ENCODE data around the gene NRBF2. TPM values are rescaled to one million over a fixed set of nuclear protein-coding genes. Genes with fewer than 3 reads are reported as not detected.

NRBF2 gene
- total and polyA plus RNA-seq, 2 experiments from 2014 or later, result 35.6 to 44.5 TPM

GRCh38 chr10:63173468-63174232 lies 40.5 kb downstream of the NRBF2 start:
- Histone ChIP-seq H3K27ac (no peak overlapping the region), H3K36me3 (replicated peaks; ENCODE audit: insufficient read depth, low read depth) (no peaks in the 10 kb centered on the region)

GRCh38 chr10:63175534-63175933 lies 42.4 kb downstream of the NRBF2 start:
- Histone ChIP-seq H3K9me2 (replicated peaks; ENCODE audit: insufficient read depth) (no peaks in the 10 kb centered on the region), H3K27ac (no peak overlapping the region), H3K36me3 (replicated peaks; ENCODE audit: insufficient read depth, low read depth) (no peaks in the 10 kb centered on the region), H3K4me2 (no peak overlapping the region), H2AFZ (no peak overlapping the region), H3K4me1 (ENCODE audit: insufficient read depth) (no peaks in the 10 kb centered on the region), H3K27me3 (no peaks in the 10 kb centered on the region), H3K79me2 (no peaks in the 10 kb centered on the region), H3K4me3 (no peak overlapping the region), H4K20me1 (ENCODE audit: insufficient read depth, poor library complexity, severe bottlenecking) (no peaks in the 10 kb centered on the region), H3K9me3 (ENCODE audit: low read depth) (no peaks in the 10 kb centered on the region)
- DNase-seq (ENCODE audit: low spot score), result no peak
- TF ChIP-seq EZH2 (IDR thresholded peaks at IDR 0.05; ENCODE audit: borderline replicate concordance) (no peak), CTCF (IDR thresholded peaks at IDR 0.05; ENCODE audit: poor library complexity) (no peak), EZH2phosphoT487 (IDR thresholded peaks at IDR 0.05; ENCODE audit: low read depth, severe bottlenecking, unreplicated experiment) (no peak)
- 90% methylated on average over 1 of the region's 1 CpG for WGBS (ENCODE audit: low lambda C conversion rate, missing lambda C conversion rate)

More at GRCh38 chr10:63173468-63174232, 40.5 kb downstream of the NRBF2 start:
- peaks cover 3% of the 10 kb centered on the region for H3K4me1 ChIP-seq (ENCODE audit: insufficient read depth)
- no peaks in the 10 kb centered on the region for H3K9me3 ChIP-seq (ENCODE audit: low read depth)
- no peak overlapping the region for H3K4me2 ChIP-seq
- H4K20me1 ChIP-seq (ENCODE audit: insufficient read depth, poor library complexity, severe bottlenecking), result no peaks in the 10 kb centered on the region
- no peak overlapping the region for H2AFZ ChIP-seq
- no peak for TF ChIP-seq CTCF (IDR thresholded peaks at IDR 0.05; ENCODE audit: poor library complexity)
- TF ChIP-seq EZH2phosphoT487 (IDR thresholded peaks at IDR 0.05; ENCODE audit: low read depth, severe bottlenecking, unreplicated experiment), result no peak
- TF ChIP-seq EZH2 (IDR thresholded peaks at IDR 0.05; ENCODE audit: borderline replicate concordance), result no peak
- H3K4me3 ChIP-seq, result no peak overlapping the region
- DNase-seq (ENCODE audit: low spot score), result no peak
- 100% methylated on average over 1 of the region's 1 CpG for WGBS (ENCODE audit: low lambda C conversion rate, missing lambda C conversion rate)
- no peaks in the 10 kb centered on the region for H3K9me2 ChIP-seq (replicated peaks; ENCODE audit: insufficient read depth)
- no peaks in the 10 kb centered on the region for H3K79me2 ChIP-seq
- H3K27me3 ChIP-seq, result no peaks in the 10 kb centered on the region

- no peak for TF ChIP-seq CTCF (IDR thresholded peaks at IDR 0.05; ENCODE audit: poor library complexity)
- TF ChIP-seq EZH2phosphoT487 (IDR thresholded peaks at IDR 0.05; ENCODE audit: low read depth, severe bottlenecking, unreplicated experiment), result no peak
- TF ChIP-seq EZH2 (IDR thresholded peaks at IDR 0.05; ENCODE audit: borderline replicate concordance), result no peak
- H4K20me1 ChIP-seq (ENCODE audit: insufficient read depth, poor library complexity, severe bottlenecking), result no peaks in the 10 kb centered on the region
- no peak for DNase-seq (ENCODE audit: low spot score)
- peaks cover 5% of the 10 kb centered on the region for H3K36me3 ChIP-seq (replicated peaks; ENCODE audit: insufficient read depth, low read depth)
- H3K9me3 ChIP-seq (ENCODE audit: low read depth), result no peaks in the 10 kb centered on the region
- WGBS (ENCODE audit: low lambda C conversion rate, missing lambda C conversion rate), result 90% methylated on average over 1 of the region's 1 CpG
- H3K4me3 ChIP-seq, result no peak overlapping the region
- no peak overlapping the region for H2AFZ ChIP-seq
- no peak overlapping the region for H3K27ac ChIP-seq
- H3K4me1 ChIP-seq (ENCODE audit: insufficient read depth), result peaks cover 4% of the 10 kb centered on the region
- no peak overlapping the region for H3K4me2 ChIP-seq
- H3K79me2 ChIP-seq, result peaks cover 2% of the 10 kb centered on the region
- no peaks in the 10 kb centered on the region for H3K27me3 ChIP-seq
- no peaks in the 10 kb centered on the region for H3K9me2 ChIP-seq (replicated peaks; ENCODE audit: insufficient read depth)
Measured at GRCh38 chr10:63192826-63193225, 59.7 kb downstream of the NRBF2 start.
